HepG2 (cell line): ENCODE data around the gene MCM3AP. TPM values are rescaled to one million over a fixed set of nuclear protein-coding genes. Genes with fewer than 3 reads are reported as not detected.
A peak's percentile ranks its signal among the peaks of the same experiment; 100 is the strongest.

Experiments
- ADNP ChIP-seq: sonication (generic); formaldehyde crosslinking; IDR thresholded peaks from 2 replicates; pipeline ENCODE4 v1.4.0; 2020; ENCODE audit warnings: missing genetic modification reagents
- ARNTL ChIP-seq: sonication (generic); formaldehyde crosslinking; IDR thresholded peaks from 2 replicates; pipeline ENCODE4 v1.4.0; 2020; ENCODE audit warnings: mild to moderate bottlenecking, missing genetic modification reagents
- GABPB1 ChIP-seq: IDR thresholded peaks from 2 replicates; pipeline ENCODE4 v1.6.1; 2016; ENCODE audit warnings: mild to moderate bottlenecking, missing genetic modification reagents, moderate library complexity, missing compliant biosample characterization
- MAF1 ChIP-seq: sonication (generic); formaldehyde crosslinking; IDR thresholded peaks from 2 replicates; pipeline ENCODE4 v1.5.0; 2020; ENCODE audit warnings: missing genetic modification reagents, borderline replicate concordance
- PHF20 ChIP-seq: sonication (generic); formaldehyde crosslinking; IDR thresholded peaks from 2 replicates; pipeline ENCODE4 v1.5.0; 2020; ENCODE audit warnings: mild to moderate bottlenecking, missing genetic modification reagents
- POLR2AphosphoS5 ChIP-seq: IDR thresholded peaks from 2 replicates; pipeline ENCODE4 v1.6.1; 2012; ENCODE audit warnings: low read depth, low read length
- RARA ChIP-seq: IDR thresholded peaks from 2 replicates; pipeline ENCODE4 v1.6.1; 2016; ENCODE audit warnings: missing genetic modification reagents, missing compliant biosample characterization
- TFDP1 ChIP-seq: IDR thresholded peaks from 2 replicates; pipeline ENCODE4 v1.6.1; 2016; ENCODE audit warnings: missing compliant biosample characterization, missing genetic modification reagents, borderline replicate concordance
- ZFP82 ChIP-seq: sonication (generic); formaldehyde crosslinking; IDR thresholded peaks from 2 replicates; pipeline ENCODE4 v1.5.1; 2020; ENCODE audit warnings: mild to moderate bottlenecking, missing genetic modification reagents, borderline replicate concordance
- ZNF264 ChIP-seq: sonication (generic); formaldehyde crosslinking; IDR thresholded peaks from 2 replicates; pipeline ENCODE4 v1.4.0; 2020; ENCODE audit warnings: missing genetic modification reagents
- ZNF367 ChIP-seq: sonication (generic); formaldehyde crosslinking; IDR thresholded peaks from 2 replicates; pipeline ENCODE4 v1.4.0; 2020; ENCODE audit warnings: missing genetic modification reagents, borderline replicate concordance
- ZNF460 ChIP-seq: sonication (generic); formaldehyde crosslinking; IDR thresholded peaks from 2 replicates; pipeline ENCODE4 v1.5.1; 2020; ENCODE audit warnings: missing genetic modification reagents, mild to moderate bottlenecking, borderline replicate concordance
- ZNF724P ChIP-seq: sonication (generic); formaldehyde crosslinking; IDR thresholded peaks from 2 replicates; pipeline ENCODE4 v1.8.0; 2022; ENCODE audit warnings: missing genetic modification reagents, borderline replicate concordance
- polyA plus RNA-seq, 8 experiments: library from polyadenylated mRNA; depleted of rRNA in 3 of 8; stranded (reverse) in 7 of 8; unstranded in 1 of 8; fragments of >200 nt; fragmentation: Illumina TruSeq in 4 of 8; extraction: Trizol in 4 of 8; gene quantifications; 2 replicates each; pipeline versions ENCODE4 v1.2.1 to v1.2.3, GENCODE V29; 2011 to 2016; ENCODE audit warnings: low read depth in 4 of 8, missing spikeins in 1 of 8, mixed read lengths in 1 of 8; ENCODE audit not compliant: insufficient read depth in 1 of 8
- total RNA-seq, 5 experiments: library from RNA; depleted of rRNA; stranded (reverse); fragments of >200 nt; fragmentation: Illumina TruSeq; extraction: Trizol; gene quantifications; 2 replicates each; pipeline ENCODE4 v1.2.3, GENCODE V29; 2016; ENCODE audit warnings: low read depth in 1 of 5
- TF ChIP-seq, protein P1 (sequence below): sonication (generic); formaldehyde crosslinking; conservative IDR thresholded peaks from 2 replicates; pipeline ENCODE4 v1.8.0; 2022; ENCODE audit warnings: mild to moderate bottlenecking, moderate library complexity, missing genetic modification reagents
- TF ChIP-seq, protein P2 (sequence below): sonication (generic); formaldehyde crosslinking; IDR thresholded peaks from 2 replicates; pipeline ENCODE4 v1.5.0; 2020; ENCODE audit warnings: missing genetic modification reagents
- TF ChIP-seq, protein P3 (sequence below): sonication (generic); formaldehyde crosslinking; IDR thresholded peaks from 2 replicates; pipeline ENCODE4 v1.8.0; 2022; ENCODE audit warnings: missing genetic modification reagents, low read depth, mild to moderate bottlenecking, borderline replicate concordance
- TF ChIP-seq, protein P4 (sequence below): sonication (generic); IDR thresholded peaks from 2 replicates; pipeline ENCODE4 v1.6.1; 2016; ENCODE audit warnings: low read depth, borderline replicate concordance
- TF ChIP-seq, protein P5 (sequence below): sonication (generic); formaldehyde crosslinking; IDR thresholded peaks from 2 replicates; pipeline ENCODE4 v1.5.1; 2020; ENCODE audit warnings: mild to moderate bottlenecking, missing genetic modification reagents, moderate library complexity

MCM3AP gene
- total and polyA plus RNA-seq, 2 of the 13 experiments (the other 11 are each of a cell fraction or from before 2014, with no cell fraction given) = 27.0 to 54.7 TPM

- TF ChIP-seq, protein P1, sequence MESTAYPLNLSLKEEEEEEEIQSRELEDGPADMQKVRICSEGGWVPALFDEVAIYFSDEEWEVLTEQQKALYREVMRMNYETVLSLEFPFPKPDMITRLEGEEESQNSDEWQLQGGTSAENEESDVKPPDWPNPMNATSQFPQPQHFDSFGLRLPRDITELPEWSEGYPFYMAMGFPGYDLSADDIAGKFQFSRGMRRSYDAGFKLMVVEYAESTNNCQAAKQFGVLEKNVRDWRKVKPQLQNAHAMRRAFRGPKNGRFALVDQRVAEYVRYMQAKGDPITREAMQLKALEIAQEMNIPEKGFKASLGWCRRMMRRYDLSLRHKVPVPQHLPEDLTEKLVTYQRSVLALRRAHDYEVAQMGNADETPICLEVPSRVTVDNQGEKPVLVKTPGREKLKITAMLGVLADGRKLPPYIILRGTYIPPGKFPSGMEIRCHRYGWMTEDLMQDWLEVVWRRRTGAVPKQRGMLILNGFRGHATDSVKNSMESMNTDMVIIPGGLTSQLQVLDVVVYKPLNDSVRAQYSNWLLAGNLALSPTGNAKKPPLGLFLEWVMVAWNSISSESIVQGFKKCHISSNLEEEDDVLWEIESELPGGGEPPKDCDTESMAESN (CRISPR knock-in tag) = peak; percentile 67; the same call in 1 of the 2 replicates
- TF ChIP-seq MAF1 (CRISPR knock-in tag) (no peak), ZFP82 (CRISPR knock-in tag) (no peak), ZNF724P (CRISPR knock-in tag) (no peak), PHF20 (CRISPR knock-in tag) (peak; percentile 79), RARA (CRISPR knock-in tag) (no peak), POLR2AphosphoS5 (peak; percentile 58), ADNP (no peak), TFDP1 (CRISPR knock-in tag) (peak; percentile 82; the same call in 1 of the 2 replicates), GABPB1 (CRISPR knock-in tag) (peak; percentile 76), ZNF460 (no peak), ZNF367 (CRISPR knock-in tag) (no peak), ARNTL (no peak), ZNF264 (CRISPR knock-in tag) (0 out of 2 replicates have a peak, but pooled peaks have one; percentile 23)
- TF ChIP-seq, protein P2, sequence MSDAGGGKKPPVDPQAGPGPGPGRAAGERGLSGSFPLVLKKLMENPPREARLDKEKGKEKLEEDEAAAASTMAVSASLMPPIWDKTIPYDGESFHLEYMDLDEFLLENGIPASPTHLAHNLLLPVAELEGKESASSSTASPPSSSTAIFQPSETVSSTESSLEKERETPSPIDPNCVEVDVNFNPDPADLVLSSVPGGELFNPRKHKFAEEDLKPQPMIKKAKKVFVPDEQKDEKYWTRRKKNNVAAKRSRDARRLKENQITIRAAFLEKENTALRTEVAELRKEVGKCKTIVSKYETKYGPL = no peak
- TF ChIP-seq, protein P3, sequence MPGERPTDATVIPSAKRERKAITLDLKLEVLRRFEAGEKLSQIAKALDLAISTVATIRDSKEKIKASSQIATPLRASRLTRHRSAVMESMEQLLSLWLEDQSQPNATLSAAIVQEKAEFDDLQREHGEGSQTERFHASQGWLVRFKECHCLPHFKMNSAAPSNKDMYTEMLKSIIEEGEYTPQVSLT = no peak
- TF ChIP-seq, protein P4, sequence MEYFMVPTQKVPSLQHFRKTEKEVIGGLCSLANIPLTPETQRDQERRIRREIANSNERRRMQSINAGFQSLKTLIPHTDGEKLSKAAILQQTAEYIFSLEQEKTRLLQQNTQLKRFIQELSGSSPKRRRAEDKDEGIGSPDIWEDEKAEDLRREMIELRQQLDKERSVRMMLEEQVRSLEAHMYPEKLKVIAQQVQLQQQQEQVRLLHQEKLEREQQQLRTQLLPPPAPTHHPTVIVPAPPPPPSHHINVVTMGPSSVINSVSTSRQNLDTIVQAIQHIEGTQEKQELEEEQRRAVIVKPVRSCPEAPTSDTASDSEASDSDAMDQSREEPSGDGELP = peak; percentile 91; the same call in 1 of the 2 replicates
- TF ChIP-seq, protein P5, sequence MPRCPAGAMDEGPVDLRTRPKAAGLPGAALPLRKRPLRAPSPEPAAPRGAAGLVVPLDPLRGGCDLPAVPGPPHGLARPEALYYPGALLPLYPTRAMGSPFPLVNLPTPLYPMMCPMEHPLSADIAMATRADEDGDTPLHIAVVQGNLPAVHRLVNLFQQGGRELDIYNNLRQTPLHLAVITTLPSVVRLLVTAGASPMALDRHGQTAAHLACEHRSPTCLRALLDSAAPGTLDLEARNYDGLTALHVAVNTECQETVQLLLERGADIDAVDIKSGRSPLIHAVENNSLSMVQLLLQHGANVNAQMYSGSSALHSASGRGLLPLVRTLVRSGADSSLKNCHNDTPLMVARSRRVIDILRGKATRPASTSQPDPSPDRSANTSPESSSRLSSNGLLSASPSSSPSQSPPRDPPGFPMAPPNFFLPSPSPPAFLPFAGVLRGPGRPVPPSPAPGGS (CRISPR knock-in tag) = peak; percentile 27; the same call in 1 of the 2 replicates
These were observed 10.8 kb upstream of the MCM3AP start (continued) for GRCh38 chr21:46295996-46296752.
